Thoracic aorta (tissue), 2 donors: ENCODE measurements around the gene NLK. TPM values are rescaled to one million over a fixed set of nuclear protein-coding genes. Genes with fewer than 3 reads are reported as not detected.
"Not testable (repeated sequence)": the region's sequence is repeated elsewhere in the genome, so short reads cannot be mapped to it uniquely, and the experiment has no call there.

Source experiments
- ATAC-seq: fragments of 150-250 bp; one replicate; pipeline ENCODE4 v1.8.0; 2017; ENCODE audit warnings: low read depth; ENCODE audit not compliant: insufficient number of reproducible peaks, low FRiP score
- DNase-seq: peaks from one replicate; pipeline ENCODE4 v3.0.0-alpha.2; 2020; ENCODE audit warnings: low spot score
- H3K27ac ChIP-seq, 2 donors: fragments of 200-600 bp; sonication (generic); 1 replicate in 1 of 2; 2 replicates in 1 of 2; pipeline ENCODE4 v1.5.1; 2016; ENCODE audit warnings: mild to moderate bottlenecking in 2 of 2, moderate library complexity in 2 of 2
- H3K27me3 ChIP-seq: fragments of 200-600 bp; sonication (generic); replicated peaks from 2 replicates; pipeline ENCODE4 v1.6.0; 2016; ENCODE audit warnings: mild to moderate bottlenecking; ENCODE audit not compliant: insufficient read depth
- H3K36me3 ChIP-seq: fragments of 200-600 bp; sonication (generic); one replicate; pipeline ENCODE4 v1.5.1; 2016
- H3K4me1 ChIP-seq, 2 donors: fragments of 200-600 bp; sonication (generic); 1 replicate in 1 of 2; 2 replicates in 1 of 2; pipeline versions ENCODE4 v1.5.1 to v1.6.0; 2016; ENCODE audit warnings: low read depth in 2 of 2, mild to moderate bottlenecking in 1 of 2; ENCODE audit not compliant: control insufficient read depth in 1 of 2
- H3K4me3 ChIP-seq: fragments of 200-600 bp; sonication (generic); 2 replicates; pipeline ENCODE4 v1.5.1; 2016; ENCODE audit warnings: mild to moderate bottlenecking
- H3K9me3 ChIP-seq: fragments of 200-600 bp; sonication (generic); 2 replicates; pipeline ENCODE4 v1.5.1; 2016
- CTCF ChIP-seq: fragments of 200-600 bp; sonication (generic); IDR thresholded peaks from one replicate; pipeline ENCODE4 v1.5.1; 2019; ENCODE audit warnings: antibody characterized with exemption
- total RNA-seq, 2 donors: library from RNA; depleted of rRNA; stranded (reverse); fragments of >200 nt; gene quantifications; one replicate each; pipeline versions ENCODE4 v1.1.0 to v1.2.3, GENCODE V29; 2016

NLK gene
- total RNA-seq, 2 donors from 2014 or later, result 10.3 to 23.0 TPM

- DNase-seq (no peak), ATAC-seq (no peak)
- TF ChIP-seq CTCF, result no peak
- no peak overlapping the region for H3K4me3 ChIP-seq
- H3K4me1 ChIP-seq, result no peaks in the 10 kb centered on the region
- no peaks in the 10 kb centered on the region for H3K27me3 ChIP-seq
- H3K9me3 ChIP-seq, result peaks cover 9% of the 10 kb centered on the region
- no peaks in the 10 kb centered on the region for H3K36me3 ChIP-seq
- no peak overlapping the region for H3K27ac ChIP-seq
Measured at GRCh38 chr17:28071891-28072606, 29.6 kb downstream of the NLK start.

DNA sequence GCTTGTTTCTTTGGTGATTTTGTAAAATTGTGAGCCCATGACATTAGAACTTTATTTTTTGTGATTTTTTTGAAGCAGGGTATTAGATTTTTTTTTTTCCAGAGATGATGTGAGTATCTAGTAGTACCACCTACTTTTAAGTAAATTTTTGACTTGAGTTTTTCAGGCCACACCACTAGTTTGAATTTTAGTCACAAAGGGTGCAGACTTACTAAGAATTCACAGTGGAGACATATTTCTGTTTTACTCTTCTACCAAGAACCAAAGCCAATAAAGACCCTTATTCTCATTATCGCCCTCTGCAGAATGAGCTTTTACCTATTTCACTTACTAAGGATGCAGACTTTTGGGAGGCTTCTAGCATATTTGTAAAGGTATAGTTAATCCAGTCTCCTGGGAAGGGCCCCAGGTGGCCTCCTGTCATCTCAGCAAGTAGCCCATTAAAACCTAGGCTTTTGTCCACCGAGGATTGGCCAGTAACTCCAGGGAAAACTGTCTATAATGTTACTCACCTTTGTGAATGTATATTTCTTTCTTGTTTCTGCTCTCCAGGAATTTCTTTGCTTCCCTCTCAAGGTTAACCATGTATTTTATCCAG lies 30.6 kb downstream of the NLK start:
- Histone ChIP-seq H3K4me1 (no peaks in the 10 kb centered on the region), H3K36me3 (no peaks in the 10 kb centered on the region)
- no peak for ATAC-seq

DNA sequence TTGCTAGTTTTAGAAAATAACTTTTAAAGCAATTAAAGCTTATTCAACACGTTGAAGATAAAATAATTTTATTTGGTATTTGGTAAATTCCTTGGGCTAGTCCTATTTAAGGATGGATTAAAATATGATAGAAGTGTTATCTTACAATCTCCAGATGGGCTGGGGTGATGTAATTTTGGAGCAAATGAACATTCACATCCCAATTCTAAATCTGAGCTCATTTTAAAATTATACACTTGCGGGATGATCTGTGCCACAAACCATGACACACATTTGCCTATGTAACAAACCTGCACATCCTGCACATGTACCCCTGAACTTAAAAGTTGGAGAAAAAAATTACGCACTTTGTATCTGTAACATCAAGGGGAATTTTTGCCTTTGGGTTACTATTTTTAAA lies 31.5 kb downstream of the NLK start:
- no peak overlapping the region for H3K4me3 ChIP-seq
- no peaks in the 10 kb centered on the region for H3K36me3 ChIP-seq
- no peak for TF ChIP-seq CTCF
- no peak for ATAC-seq
- DNase-seq, result no peak
- H3K27me3 ChIP-seq, result no peaks in the 10 kb centered on the region
- no peaks in the 10 kb centered on the region for H3K4me1 ChIP-seq
- H3K9me3 ChIP-seq, result peaks cover 9% of the 10 kb centered on the region
- no peak overlapping the region for H3K27ac ChIP-seq

More for the DNA sequence above, 30.6 kb downstream of the NLK start:
- TF ChIP-seq CTCF, result no peak
- Histone ChIP-seq H3K27ac (no peak overlapping the region), H3K27me3 (no peaks in the 10 kb centered on the region), H3K9me3 (peaks cover 9% of the 10 kb centered on the region), H3K4me3 (no peak overlapping the region)
- DNase-seq, result no peak

GRCh38 chr17:28076144-28076543 lies 33.7 kb downstream of the NLK start:
- Histone ChIP-seq H3K4me1 (no peaks in the 10 kb centered on the region), H3K4me3 (no peak overlapping the region), H3K9me3 (peaks cover 6% of the 10 kb centered on the region), H3K27me3 (no peaks in the 10 kb centered on the region), H3K36me3 (no peaks in the 10 kb centered on the region), H3K27ac (no peak overlapping the region)
- TF ChIP-seq CTCF, result no peak
- no peak for ATAC-seq
- DNase-seq, result no peak

- H3K27ac ChIP-seq, H3K9me3 ChIP-seq, H3K27me3 ChIP-seq, DNase-seq, ATAC-seq, H3K36me3 ChIP-seq, H3K4me1 ChIP-seq, H3K4me3 ChIP-seq: not testable (repeated sequence)
Measured at GRCh38 chr17:28077140-28077539, 34.7 kb downstream of the NLK start.
